Pancreas (tissue), 10 donors: ENCODE results near the gene PLCB1. TPM values are rescaled to one million over a fixed set of nuclear protein-coding genes. Genes with fewer than 3 reads are reported as not detected.

Experiments used
- ATAC-seq, 4 donors: fragments of 200-7000 bp; cut with Tn5 transposase; one replicate each; pipeline versions ENCODE4 v1.8.0 to v1.9.1; 2020; ENCODE audit warnings: mild to moderate bottlenecking in 4 of 4, moderate library complexity in 4 of 4
- DNase-seq, 6 donors: peaks; one replicate each; pipeline ENCODE4 v3.0.0-alpha.2; 2020
- FAIRE-seq: peaks from 2 replicates; lab custom pipeline; 2012; peaks lifted over from hg19 to GRCh38; lab: Jason Lieb, UNC
- H3K27ac ChIP-seq, 4 donors: fragments of 200-600 bp; sonication (generic); 1 replicate in 3 of 4; 2 replicates in 1 of 4; pipeline versions ENCODE4 v1.5.0 to v1.8.0; 2020
- H3K27me3 ChIP-seq, 4 donors: fragments of 200-600 bp; one replicate each; pipeline ENCODE4 v1.8.0; 2021
- H3K36me3 ChIP-seq, 3 donors: fragments of 200-600 bp; sonication (generic) in 1 of 3; one replicate each; pipeline versions ENCODE4 v1.5.0 to v1.8.0; 2020 to 2021
- H3K4me1 ChIP-seq, 3 donors: fragments of 200-600 bp; one replicate each; pipeline ENCODE4 v1.8.0; 2021
- H3K4me3 ChIP-seq, 4 donors: fragments of 200-600 bp; sonication (generic) in 2 of 4; one replicate each; pipeline versions ENCODE4 v1.5.0 to v1.8.0; 2020 to 2021
- H3K9me3 ChIP-seq, 4 donors: fragments of 200-600 bp; one replicate each; pipeline ENCODE4 v1.8.0; 2021
- CTCF ChIP-seq, 4 donors: fragments of 200-600 bp; sonication (generic) in 3 of 4; IDR thresholded peaks; one replicate each; pipeline versions ENCODE4 v1.5.0 to v1.8.0; 2021; ENCODE audit warnings: antibody characterized with exemption in 4 of 4
- WGBS, 2 donors: extraction: QIAGEN DNeasy Blood & Tissue Kit; methylation state at CpG; one replicate each; pipeline ENCODE4 v1.1.7; 2013; 5-methylcytosine and 5-hydroxymethylcytosine counted together
- intact Hi-C, 3 donors: fragments of 100-400 bp; cut with DNase I; formaldehyde crosslinking; loops; one replicate each; pipeline versions ENCODE4 v1.11.1 to v1.14.2; 2022
- polyA plus RNA-seq, 2 donors: library from polyadenylated mRNA; stranded (reverse); fragments of 200-250 nt; gene quantifications; one replicate each; pipeline ENCODE4 v1.2.3, GENCODE V29; 2013
- total RNA-seq, 6 donors: library from RNA; stranded (reverse); fragmentation: NEBNext Ultra II Directional in 4 of 6; extraction: Animal tissue kit (Norgen Biotek cat#: 25700) in 4 of 6; gene quantifications; one replicate each; pipeline versions ENCODE4 v1.2.1 to v1.2.4, GENCODE V29; 2021 to 2023
- donor health status: healthy with polysubstance abuse.
- donor health status: DM: no; HTN: no; CAD: no; lungs with moderate emphysema.
- donor health status: DM: no; HTN: no; CAD: no.
- donor health status: control.
- donor health status: control.
- donor health status: Bipolar disorder and iron deficiency.
- donor health status: DM: yes; HTN: yes; CAD: no.
- donor health status: DM: no; HTN: no; CAD: no.
- donor health status: DM: no; HTN: no; CAD: no.
- donor health status: DM: yes; HTN: yes; CAD: no.

Gene PLCB1
- total and polyA plus RNA-seq, 8 donors = 4.5 to 18.7 (median 13.7) TPM

GRCh38 chr20:8161264-8162071, 29.4 kb downstream of the PLCB1 start:
- H3K36me3 ChIP-seq = no peaks in the 10 kb centered on the region
- FAIRE-seq (no peak), ATAC-seq (peak; percentile 58 to 80 (median 70)), DNase-seq (peak in 1 of 6 donors; percentile 15)
- peak overlapping the region in 2 of 4 donors; percentile 45 to 57 for H3K27ac ChIP-seq
- 57 to 63% methylated on average over 4 of the region's 4 CpGs for WGBS, 2 donors
- no peaks in the 10 kb centered on the region for H3K27me3 ChIP-seq
- peaks cover 4 to 16% (median 8%) of the 10 kb centered on the region in 3 donors for H3K4me1 ChIP-seq
- intact Hi-C loops = no loop called here
- H3K9me3 ChIP-seq = no peaks in the 10 kb centered on the region
- TF ChIP-seq CTCF (IDR thresholded peaks at IDR 0.05) = no peak
- H3K4me3 ChIP-seq = no peak overlapping the region

GRCh38 chr20:8162610-8163009, 30.5 kb downstream of the PLCB1 start:
- Histone ChIP-seq H3K4me3 (no peak overlapping the region), H3K27me3 (no peaks in the 10 kb centered on the region), H3K27ac (no peak overlapping the region), H3K9me3 (no peaks in the 10 kb centered on the region), H3K4me1 (peaks cover 4 to 16% (median 7%) of the 10 kb centered on the region in 3 donors), H3K36me3 (no peaks in the 10 kb centered on the region)
- DNase-seq = no peak
- FAIRE-seq = no peak
- ATAC-seq = no peak
- WGBS, 2 donors = 91 to 92% methylated on average over 2 of the region's 2 CpGs
- no peak for TF ChIP-seq CTCF (IDR thresholded peaks at IDR 0.05)
- intact Hi-C loops = no loop called here

DNA sequence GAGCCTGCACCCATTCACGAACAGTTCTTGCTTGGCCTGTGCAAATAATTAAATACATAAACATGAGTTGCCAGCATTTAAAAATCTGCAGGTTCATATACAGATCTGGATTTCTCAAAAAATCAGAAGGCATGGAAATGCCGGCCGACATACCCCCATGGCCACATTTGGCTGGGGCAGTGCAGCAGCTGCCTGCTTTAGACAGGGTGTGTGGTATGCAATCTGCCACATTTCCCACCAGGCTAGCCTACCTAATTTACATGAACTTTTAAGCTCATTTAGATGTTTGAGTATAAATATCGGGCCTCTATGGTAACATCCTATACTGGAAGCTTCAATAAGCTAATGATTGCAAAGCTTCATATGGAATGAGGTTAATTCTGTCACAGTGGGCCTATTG, 31.5 kb downstream of the PLCB1 start:
- Histone ChIP-seq H3K9me3 (no peaks in the 10 kb centered on the region), H3K27ac (no peak overlapping the region), H3K4me3 (no peak overlapping the region), H3K4me1 (peaks cover 4 to 16% (median 7%) of the 10 kb centered on the region in 3 donors), H3K36me3 (no peaks in the 10 kb centered on the region), H3K27me3 (no peaks in the 10 kb centered on the region)
- DNase-seq (peak in 2 of 6 donors; percentile 16 to 31), FAIRE-seq (no peak), ATAC-seq (peak in 3 of 4 donors; percentile 38 to 61 (median 61))
- no peak for TF ChIP-seq CTCF (IDR thresholded peaks at IDR 0.05)
- intact Hi-C loops = no loop called here
- 45 to 54% methylated on average over 4 of the region's 4 CpGs for WGBS, 2 donors

DNA sequence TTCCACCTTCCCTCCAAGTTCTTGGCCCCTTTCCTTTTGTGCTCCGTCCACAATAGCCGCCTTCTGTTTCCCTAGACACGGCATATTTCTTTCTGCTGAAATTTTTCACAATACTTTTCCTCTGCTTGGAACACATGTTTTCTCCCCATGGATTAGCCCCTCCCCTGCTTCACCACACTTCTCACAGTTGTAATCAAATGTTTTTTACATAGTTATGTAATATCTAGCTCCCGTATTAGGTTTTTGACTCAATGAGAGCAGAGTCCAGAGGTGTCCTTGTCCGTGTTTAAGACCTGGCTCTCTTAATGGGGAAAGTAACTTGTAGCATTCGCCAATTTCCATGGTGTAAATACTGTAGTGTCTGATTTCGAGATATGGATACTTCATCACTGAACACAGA, 34.7 kb downstream of the PLCB1 start:
- TF ChIP-seq CTCF (IDR thresholded peaks at IDR 0.05) = no peak
- H3K27me3 ChIP-seq = no peaks in the 10 kb centered on the region
- peaks cover 0 to 12% (median 8%) of the 10 kb centered on the region in 3 donors for H3K4me1 ChIP-seq
- peak in 2 of 4 donors; percentile 29 to 53 for ATAC-seq
- no peak for DNase-seq
- FAIRE-seq = no peak
- H3K27ac ChIP-seq = no peak overlapping the region
- 73 to 78% methylated on average over 7 of the region's 7 CpGs for WGBS, 2 donors
- no peaks in the 10 kb centered on the region for H3K36me3 ChIP-seq
- intact Hi-C loops = no loop called here
- H3K4me3 ChIP-seq = no peak overlapping the region
- no peaks in the 10 kb centered on the region for H3K9me3 ChIP-seq

- ATAC-seq (no peak), DNase-seq (no peak), FAIRE-seq (no peak)
- no peak overlapping the region for H3K27ac ChIP-seq
- 88 to 96% methylated on average over 3 of the region's 3 CpGs for WGBS, 2 donors
- H3K4me3 ChIP-seq = no peak overlapping the region
- H3K36me3 ChIP-seq = no peaks in the 10 kb centered on the region
- H3K9me3 ChIP-seq = no peaks in the 10 kb centered on the region
- no peak for TF ChIP-seq CTCF (IDR thresholded peaks at IDR 0.05)
- H3K4me1 ChIP-seq = peaks cover 0 to 8% (median 0%) of the 10 kb centered on the region in 3 donors
- no peaks in the 10 kb centered on the region for H3K27me3 ChIP-seq
- intact Hi-C loops = no loop called here
Observed at GRCh38 chr20:8168785-8169288, 36.8 kb downstream of the PLCB1 start.
